Endothelial cell of umbilical vein (primary cell): ENCODE data around the gene CNN2. TPM values are rescaled to one million over a fixed set of nuclear protein-coding genes. Genes with fewer than 3 reads are reported as not detected.

Experiments
- BruUV-seq: library from RNA; stranded (reverse); fragments of 400-500 nt; replicated peaks from 2 replicates; lab custom pipeline; 2021; lab: Mats Ljungman, UMichigan
- CTCF ChIA-PET: fragments of 300-600, 350-600 bp; sonication (Branson Sonifier 250); formaldehyde crosslinking; loops from one replicate; lab custom pipeline; 2021; ENCODE audit warnings: antibody characterized with exemption, inconsistent platforms; lab: Charles Lee
- POLR2A ChIA-PET: fragments of 300-600, 350-600 bp; sonication (Branson Sonifier 250); formaldehyde crosslinking; loops from one replicate; lab custom pipeline; 2021; ENCODE audit warnings: antibody characterized with exemption, inconsistent platforms; lab: Charles Lee
- DNase-seq: peaks from one replicate; pipeline ENCODE4 v3.0.0-alpha.2; 2011; ENCODE audit warnings: low read depth, low spot score
- FAIRE-seq: peaks from 2 replicates; lab custom pipeline; 2011; peaks lifted over from hg19 to GRCh38; lab: Jason Lieb, UNC
- H2AFZ ChIP-seq: 2 replicates; pipeline ENCODE4 v1.6.0; 2012; ENCODE audit warnings: low read depth, low read length, control low read depth, inconsistent platforms
- H3K27ac ChIP-seq: 2 replicates; pipeline ENCODE4 v1.5.1; 2011; ENCODE audit warnings: low read depth, mild to moderate bottlenecking, control low read depth, low read length, moderate library complexity; ENCODE audit not compliant: insufficient read depth
- H3K27me3 ChIP-seq, 2 experiments: 2 replicates each; pipeline versions ENCODE4 v1.6.0 to v1.6.1; 2011; ENCODE audit warnings: low read length in 2 of 2, mixed read lengths in 1 of 2; ENCODE audit not compliant: control insufficient read depth in 2 of 2, insufficient read depth in 2 of 2
- H3K36me3 ChIP-seq, 2 experiments: 2 replicates in 1 of 2; 3 replicates in 1 of 2; pipeline ENCODE4 v1.5.1; 2011; ENCODE audit warnings: low read length in 2 of 2, mild to moderate bottlenecking in 1 of 2, moderate library complexity in 1 of 2; ENCODE audit not compliant: control insufficient read depth in 2 of 2, insufficient read depth in 2 of 2; ENCODE audit errors: extremely low read depth in 1 of 2
- H3K4me1 ChIP-seq: 3 replicates; pipeline ENCODE4 v1.5.1; 2011; ENCODE audit warnings: mild to moderate bottlenecking, low read length; ENCODE audit not compliant: control insufficient read depth, insufficient read depth; ENCODE audit errors: extremely low read depth
- H3K4me2 ChIP-seq: 2 replicates; pipeline ENCODE4 v1.6.1; 2011; ENCODE audit warnings: low read length, control low read depth, mixed read lengths; ENCODE audit not compliant: insufficient read depth
- H3K4me3 ChIP-seq, 3 experiments: fragments of 200-600 bp in 1 of 3; sonication (generic), shearing (Covaris generic) in 1 of 3; replicated peaks in 1 of 3; 2 replicates each; pipeline ENCODE4 v1.5.1; 2011 to 2016; ENCODE audit warnings: control low read depth in 3 of 3, low read length in 3 of 3, mild to moderate bottlenecking in 2 of 3, inconsistent platforms in 1 of 3, low read depth in 1 of 3, moderate library complexity in 1 of 3; ENCODE audit not compliant: insufficient read depth in 1 of 3
- H3K79me2 ChIP-seq: 2 replicates; pipeline ENCODE4 v1.6.0; 2012; ENCODE audit warnings: low read length, inconsistent platforms; ENCODE audit not compliant: control insufficient read depth, insufficient read depth
- H3K9ac ChIP-seq: replicated peaks from 2 replicates; pipeline ENCODE3; 2011; ENCODE audit warnings: low read length, control low read depth; ENCODE audit not compliant: insufficient read depth; ENCODE audit errors: extremely low read depth
- H3K9me1 ChIP-seq: replicated peaks from 3 replicates; pipeline ENCODE4 v1.6.0; 2011; ENCODE audit warnings: mild to moderate bottlenecking, low read length; ENCODE audit not compliant: control insufficient read depth, insufficient read depth; ENCODE audit errors: extremely low read depth
- H3K9me3 ChIP-seq: replicated peaks from 2 replicates; pipeline ENCODE4 v1.5.1; 2012; ENCODE audit warnings: low read length, inconsistent platforms; ENCODE audit not compliant: control insufficient read depth, insufficient read depth
- H4K20me1 ChIP-seq: replicated peaks from 2 replicates; pipeline ENCODE3; 2011; ENCODE audit warnings: mild to moderate bottlenecking, low read length; ENCODE audit not compliant: control insufficient read depth, insufficient read depth; ENCODE audit errors: extremely low read depth
- CTCF ChIP-seq, 2 donors: IDR thresholded peaks; 1 replicate in 1 of 2; 2 replicates in 1 of 2; pipeline ENCODE4 v1.5.1; 2011; ENCODE audit warnings: low read length in 2 of 2, mild to moderate bottlenecking in 2 of 2, moderate library complexity in 2 of 2, control low read depth in 1 of 2, inconsistent platforms in 1 of 2, low read depth in 1 of 2; ENCODE audit not compliant: insufficient read depth in 1 of 2; ENCODE audit errors: extremely low read depth in 1 of 2
- EZH2 ChIP-seq: IDR thresholded peaks from 2 replicates; pipeline ENCODE4 v1.6.1; 2012; ENCODE audit warnings: borderline replicate concordance, low read depth, mild to moderate bottlenecking, moderate library complexity, low read length, inconsistent platforms; ENCODE audit not compliant: severe bottlenecking
- FOS ChIP-seq: IDR thresholded peaks from 2 replicates; pipeline ENCODE4 v1.6.1; 2011; ENCODE audit warnings: mild to moderate bottlenecking, low read length, moderate library complexity, borderline replicate concordance; ENCODE audit not compliant: insufficient read depth
- GATA2 ChIP-seq: IDR thresholded peaks from 2 replicates; pipeline ENCODE4 v1.7.0; 2011; ENCODE audit warnings: low read depth, mild to moderate bottlenecking, moderate library complexity, mixed read lengths, low read length; ENCODE audit not compliant: insufficient read length, insufficient read depth
- JUN ChIP-seq: IDR thresholded peaks from 2 replicates; pipeline ENCODE4 v1.6.1; 2011; ENCODE audit warnings: borderline replicate concordance, low read depth; ENCODE audit not compliant: insufficient read length, insufficient read depth
- MAX ChIP-seq: IDR thresholded peaks from 2 replicates; pipeline ENCODE4 v1.6.1; 2011; ENCODE audit not compliant: insufficient read depth, insufficient read length
- MYC ChIP-seq: IDR thresholded peaks from one replicate; pipeline ENCODE4 v1.6.1; 2011; ENCODE audit warnings: mild to moderate bottlenecking, low read depth, low read length
- POLR2A ChIP-seq: IDR thresholded peaks from 2 replicates; pipeline ENCODE4 v1.6.1; 2012; ENCODE audit warnings: low read depth, mild to moderate bottlenecking, control low read depth, low read length
- POLR2AphosphoS5 ChIP-seq: IDR thresholded peaks from 2 replicates; pipeline ENCODE4 v1.6.1; 2012; ENCODE audit warnings: low read depth, mild to moderate bottlenecking, control low read depth, low read length, moderate library complexity; ENCODE audit not compliant: insufficient read depth
- dilution Hi-C: fragments of 300-500 bp; cut with MboI; formaldehyde crosslinking; loops from one replicate; pipeline ENCODE4 v1.15.0; 2019; ENCODE audit warnings: low sequenced_read_pairs; ENCODE audit not compliant: extremely low pct_ligation_motif_present
- intact Hi-C: fragments of 100-400 bp; cut with micrococcal nuclease; formaldehyde crosslinking; loops from one replicate; pipeline ENCODE4 v1.10.0; 2022
- polyA plus RNA-seq, 4 experiments: library from polyadenylated mRNA; depleted of rRNA in 3 of 4; stranded (reverse) in 3 of 4; unstranded in 1 of 4; fragments of >200 nt; gene quantifications; 2 replicates each; pipeline versions ENCODE4 v1.2.1 to v1.2.3, GENCODE V29; 2011 to 2012; ENCODE audit warnings: missing spikeins in 1 of 4
- total RNA-seq: library from RNA; stranded (reverse); gene quantifications from 2 replicates; pipeline ENCODE4 v1.2.3, GENCODE V29; 2021

Gene CNN2
- total and polyA plus RNA-seq, 2 donors (not counting 3 experiments of a cell fraction or from before 2014, with no cell fraction given): 207 to 286 TPM

- no peaks in the 10 kb centered on the region for H3K4me1 ChIP-seq
- dilution Hi-C loops: no loop called here
- H3K9me1 ChIP-seq: no peaks in the 10 kb centered on the region
- no peak overlapping the region for H3K4me2 ChIP-seq
- ChIA-PET POLR2A (no interaction called here), CTCF (no interaction called here)
- H3K36me3 ChIP-seq: peaks cover 0 to 5% of the 10 kb centered on the region in 2 experiments
- no TSS peak for BruUV-seq
- FAIRE-seq (no peak), DNase-seq (no peak)
- no peak overlapping the region for H3K9ac ChIP-seq
- no peak overlapping the region for H3K27ac ChIP-seq
- TF ChIP-seq POLR2A (no peak), MAX (no peak), JUN (no peak), MYC (no peak), CTCF (IDR thresholded peaks at IDR 0.05; ENCODE audit: extremely low read depth in 1 of 2, insufficient read depth in 1 of 2, low read depth in 1 of 2, low read length in 2 of 2) (no peak), POLR2AphosphoS5 (no peak), GATA2 (no peak), FOS (no peak), EZH2 (no peak)
- no peak overlapping the region for H3K4me3 ChIP-seq
- no peak overlapping the region for H2AFZ ChIP-seq
- no peaks in the 10 kb centered on the region for H4K20me1 ChIP-seq
- no peaks in the 10 kb centered on the region for H3K79me2 ChIP-seq
- intact Hi-C loops: no loop called here
- no peaks in the 10 kb centered on the region for H3K9me3 ChIP-seq
- peaks cover 11 to 19% of the 10 kb centered on the region in 2 experiments for H3K27me3 ChIP-seq
Observed at GRCh38 chr19:993831-994393, 32.5 kb upstream of the CNN2 start.
